ENCODE measurements around the gene PSMC6.
"Not testable (repeated sequence)": the region's sequence is repeated elsewhere in the genome, so short reads cannot be mapped to it uniquely, and the experiment has no call there.

PSMC6 gene

DNA sequence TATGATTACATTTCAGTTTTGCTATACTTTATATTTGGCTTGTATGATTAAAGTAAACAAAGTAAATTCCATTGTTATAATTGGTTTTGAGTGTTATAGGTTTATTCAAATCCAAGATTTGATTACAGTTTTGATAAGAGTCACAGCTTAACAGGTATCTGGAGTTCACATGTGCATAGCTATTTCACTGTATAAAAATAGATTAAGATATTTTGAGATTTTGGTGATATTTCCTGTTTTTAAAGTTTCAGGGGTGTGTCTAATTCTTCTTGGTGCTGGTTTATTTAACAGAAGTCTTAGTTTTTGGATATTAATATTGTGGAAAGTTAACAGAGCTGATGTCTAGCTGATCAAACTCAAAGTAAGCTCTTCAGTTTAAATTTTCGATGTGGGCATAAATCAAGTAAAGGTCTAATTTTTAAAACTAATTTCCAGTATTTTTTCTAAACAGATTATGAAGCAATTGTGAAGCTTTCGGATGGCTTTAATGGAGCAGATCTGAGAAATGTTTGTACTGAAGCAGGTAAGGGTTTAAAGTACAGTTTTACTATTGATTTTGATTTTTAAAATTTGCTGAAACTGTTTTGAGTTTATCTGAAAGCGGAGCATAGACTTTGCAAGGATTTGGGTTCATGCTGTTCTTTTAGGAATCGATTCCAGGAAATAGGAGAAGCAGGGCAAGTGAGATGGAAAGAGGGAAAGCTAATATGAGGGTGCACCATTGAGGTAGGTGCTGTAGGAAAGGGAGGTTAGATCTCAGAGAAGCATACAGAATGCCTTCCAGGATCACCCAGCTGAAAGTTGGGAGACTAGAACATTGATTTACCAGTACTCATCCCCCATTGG lies 16.7 kb downstream of the PSMC6 start:
- Histone ChIP-seq H3K4me3 (ENCODE audit: insufficient read length, low read depth) (no peak overlapping the region), H3K27me3 (ENCODE audit: insufficient read depth, insufficient read length) (no peaks in the 10 kb centered on the region), H3K9ac (ENCODE audit: insufficient read length, low read depth) (no peak overlapping the region), H3K36me3 (ENCODE audit: insufficient read depth, insufficient read length, low read length) (peaks cover 82% of the 10 kb centered on the region), H3K4me1 (ENCODE audit: insufficient read depth, insufficient read length) (no peaks in the 10 kb centered on the region), H3K9me3 (ENCODE audit: insufficient read depth, low read length) (no peaks in the 10 kb centered on the region)
- TF ChIP-seq SUZ12 (IDR thresholded peaks at IDR 0.05; ENCODE audit: extremely low read depth, insufficient read depth, insufficient read length) (no peak), YY1 (IDR thresholded peaks at IDR 0.05; ENCODE audit: insufficient read depth, insufficient read length) (no peak), ZNF274 (IDR thresholded peaks at IDR 0.05; ENCODE audit: low read depth, low read length) (no peak)
- no peak for DNase-seq (ENCODE audit: low read depth, low spot score)

DNA sequence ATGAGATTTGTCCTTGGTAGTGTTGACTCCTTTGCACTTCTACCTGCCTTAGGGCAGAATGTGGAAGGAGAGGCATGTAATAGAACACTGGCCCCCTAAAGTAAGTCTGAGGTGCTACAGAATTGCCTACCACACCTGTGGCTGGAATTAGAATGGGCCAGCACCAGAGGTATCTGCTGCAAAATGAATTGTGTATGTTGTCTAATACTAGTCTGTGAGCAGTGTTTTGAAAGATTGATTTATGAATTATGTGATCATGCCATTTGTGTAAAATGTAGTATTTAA lies 17.3 kb downstream of the PSMC6 start:
- peaks cover 79% of the 10 kb centered on the region for H3K36me3 ChIP-seq (ENCODE audit: insufficient read depth, insufficient read length, low read length)
- TF ChIP-seq SUZ12 (IDR thresholded peaks at IDR 0.05; ENCODE audit: extremely low read depth, insufficient read depth, insufficient read length), result no peak
- no peak for TF ChIP-seq ZNF274 (IDR thresholded peaks at IDR 0.05; ENCODE audit: low read depth, low read length)
- TF ChIP-seq YY1 (IDR thresholded peaks at IDR 0.05; ENCODE audit: insufficient read depth, insufficient read length), result no peak
- H3K9me3 ChIP-seq (ENCODE audit: insufficient read depth, low read length), result no peaks in the 10 kb centered on the region
- H3K9ac ChIP-seq (ENCODE audit: insufficient read length, low read depth), result no peak overlapping the region
- H3K27me3 ChIP-seq (ENCODE audit: insufficient read depth, insufficient read length), result no peaks in the 10 kb centered on the region
- no peak overlapping the region for H3K4me3 ChIP-seq (ENCODE audit: insufficient read length, low read depth)
- no peaks in the 10 kb centered on the region for H3K4me1 ChIP-seq (ENCODE audit: insufficient read depth, insufficient read length)
- DNase-seq (ENCODE audit: low read depth, low spot score), result no peak

DNA sequence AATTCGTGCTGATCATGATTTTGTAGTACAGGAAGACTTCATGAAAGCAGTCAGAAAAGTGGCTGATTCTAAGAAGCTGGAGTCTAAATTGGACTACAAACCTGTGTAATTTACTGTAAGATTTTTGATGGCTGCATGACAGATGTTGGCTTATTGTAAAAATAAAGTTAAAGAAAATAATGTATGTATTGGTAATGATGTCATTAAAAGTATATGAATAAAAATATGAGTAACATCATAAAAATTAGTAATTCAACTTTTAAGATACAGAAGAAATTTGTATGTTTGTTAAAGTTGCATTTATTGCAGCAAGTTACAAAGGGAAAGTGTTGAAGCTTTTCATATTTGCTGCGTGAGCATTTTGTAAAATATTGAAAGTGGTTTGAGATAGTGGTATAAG lies 20.5 kb downstream of the PSMC6 start:
- H3K9me3 ChIP-seq (ENCODE audit: insufficient read depth, low read length); DNase-seq (ENCODE audit: low read depth, low spot score); H3K27me3 ChIP-seq (ENCODE audit: insufficient read depth, insufficient read length); H3K4me1 ChIP-seq (ENCODE audit: insufficient read depth, insufficient read length); H3K4me3 ChIP-seq (ENCODE audit: insufficient read length, low read depth); H3K9ac ChIP-seq (ENCODE audit: insufficient read length, low read depth): not testable (repeated sequence)
- H3K36me3 ChIP-seq (ENCODE audit: insufficient read depth, insufficient read length, low read length), result peaks cover 49% of the 10 kb centered on the region

DNA sequence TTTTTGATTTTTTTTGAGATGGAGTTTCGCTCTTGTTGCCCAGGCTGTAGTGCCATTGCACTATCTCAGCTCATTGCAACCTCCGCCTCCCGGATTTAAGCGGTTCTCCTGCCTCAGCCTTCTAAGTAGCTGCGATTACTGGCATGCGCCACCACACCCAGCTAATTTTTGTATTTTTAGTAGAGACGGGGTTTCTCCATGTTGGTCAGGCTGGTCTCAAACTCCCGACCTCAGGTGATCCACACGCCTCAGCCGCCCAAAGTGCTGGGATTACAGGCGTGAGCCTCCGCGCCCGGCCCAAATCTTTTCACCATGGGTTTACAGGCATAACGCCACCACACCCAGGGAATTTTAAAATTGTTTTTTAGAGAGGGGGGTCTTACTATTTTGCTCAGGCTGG lies 22.0 kb downstream of the PSMC6 start:
- DNase-seq (ENCODE audit: low read depth, low spot score); H3K4me1 ChIP-seq (ENCODE audit: insufficient read depth, insufficient read length); H3K27me3 ChIP-seq (ENCODE audit: insufficient read depth, insufficient read length); H3K4me3 ChIP-seq (ENCODE audit: insufficient read length, low read depth); H3K9me3 ChIP-seq (ENCODE audit: insufficient read depth, low read length); H3K9ac ChIP-seq (ENCODE audit: insufficient read length, low read depth): not testable (repeated sequence)
- H3K36me3 ChIP-seq (ENCODE audit: insufficient read depth, insufficient read length, low read length), result peaks cover 49% of the 10 kb centered on the region

DNA sequence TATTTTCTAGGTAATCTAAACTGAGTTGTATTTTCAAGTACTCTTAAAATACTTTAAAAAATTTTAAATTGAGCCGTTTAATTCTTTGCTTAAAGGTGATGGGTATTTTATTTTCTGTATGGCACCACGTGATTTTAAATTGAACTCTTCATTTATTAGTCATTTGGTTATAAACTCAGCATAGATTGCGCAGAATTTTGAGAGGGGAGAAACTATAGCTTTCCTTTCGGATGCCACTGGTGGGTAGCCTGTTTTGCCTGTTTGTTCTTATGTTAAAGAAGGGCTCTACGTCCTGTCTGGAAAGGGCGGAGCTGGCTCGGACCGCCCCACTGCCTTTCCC lies 22.6 kb downstream of the PSMC6 start:
- Histone ChIP-seq H3K27me3 (ENCODE audit: insufficient read depth, insufficient read length) (no peaks in the 10 kb centered on the region), H3K9ac (ENCODE audit: insufficient read length, low read depth) (no peak overlapping the region), H3K36me3 (ENCODE audit: insufficient read depth, insufficient read length, low read length) (peaks cover 46% of the 10 kb centered on the region), H3K4me3 (ENCODE audit: insufficient read length, low read depth) (no peak overlapping the region), H3K4me1 (ENCODE audit: insufficient read depth, insufficient read length) (no peaks in the 10 kb centered on the region), H3K9me3 (ENCODE audit: insufficient read depth, low read length) (no peaks in the 10 kb centered on the region)
- TF ChIP-seq YY1 (IDR thresholded peaks at IDR 0.05; ENCODE audit: insufficient read depth, insufficient read length) (no peak), SUZ12 (IDR thresholded peaks at IDR 0.05; ENCODE audit: extremely low read depth, insufficient read depth, insufficient read length) (no peak), ZNF274 (IDR thresholded peaks at IDR 0.05; ENCODE audit: low read depth, low read length) (no peak)
- DNase-seq (ENCODE audit: low read depth, low spot score), result no peak

DNA sequence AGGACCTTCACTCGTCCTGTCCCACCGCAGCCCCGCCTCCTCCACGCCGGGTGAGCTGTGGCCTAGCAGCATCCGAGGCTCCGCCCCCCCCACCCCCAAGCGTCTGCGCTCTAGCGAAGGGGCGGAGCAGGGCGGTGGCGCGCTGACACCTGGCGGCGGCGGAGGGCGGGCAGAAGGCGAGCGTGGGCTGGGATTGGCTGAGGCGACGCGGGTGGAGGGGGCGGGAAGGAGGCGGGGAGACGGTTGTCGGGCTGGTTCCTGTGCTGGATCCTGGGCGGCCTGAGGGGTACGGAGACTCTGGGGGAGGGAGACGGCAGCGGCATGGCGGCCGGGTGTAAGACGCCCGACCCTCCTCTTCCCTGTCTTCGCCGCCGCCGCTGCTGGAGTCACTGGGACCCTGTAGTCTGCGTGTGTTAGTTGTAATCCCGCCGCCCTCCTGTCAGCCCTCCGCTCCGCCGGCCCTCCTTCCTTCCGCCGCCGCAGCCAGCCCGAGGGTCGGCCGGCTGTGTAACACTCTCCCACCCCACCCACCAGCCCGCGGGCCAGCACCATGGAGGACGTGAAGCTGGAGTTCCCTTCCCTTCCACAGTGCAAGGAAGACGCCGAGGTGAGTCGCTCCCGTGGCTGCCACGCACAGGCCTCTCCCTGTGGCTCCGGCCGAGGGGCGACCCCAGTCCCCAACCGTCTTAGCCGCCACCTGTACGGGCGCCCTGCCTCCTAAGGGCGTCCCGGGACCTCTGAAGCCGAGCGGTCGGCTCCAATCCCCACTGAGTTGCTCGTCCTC lies 23.1 kb downstream of the PSMC6 start, which contains the start of gene STYX:
Gene STYX, plus strand, starts transcription at position 242 of the 784 bp plus-strand sequence. Its CDS starts 309 bp downstream, at position 551.
- TF ChIP-seq SUZ12 (IDR thresholded peaks at IDR 0.05; ENCODE audit: extremely low read depth, insufficient read depth, insufficient read length), result no peak
- TF ChIP-seq YY1 (IDR thresholded peaks at IDR 0.05; ENCODE audit: insufficient read depth, insufficient read length), result no peak
- TF ChIP-seq ZNF274 (IDR thresholded peaks at IDR 0.05; ENCODE audit: low read depth, low read length), result no peak
- Histone ChIP-seq H3K9ac (ENCODE audit: insufficient read length, low read depth) (peak within 1 kb of the TSS; percentile 96), H3K4me3 (ENCODE audit: insufficient read length, low read depth) (peak within 1 kb of the TSS; percentile 92)

DNA sequence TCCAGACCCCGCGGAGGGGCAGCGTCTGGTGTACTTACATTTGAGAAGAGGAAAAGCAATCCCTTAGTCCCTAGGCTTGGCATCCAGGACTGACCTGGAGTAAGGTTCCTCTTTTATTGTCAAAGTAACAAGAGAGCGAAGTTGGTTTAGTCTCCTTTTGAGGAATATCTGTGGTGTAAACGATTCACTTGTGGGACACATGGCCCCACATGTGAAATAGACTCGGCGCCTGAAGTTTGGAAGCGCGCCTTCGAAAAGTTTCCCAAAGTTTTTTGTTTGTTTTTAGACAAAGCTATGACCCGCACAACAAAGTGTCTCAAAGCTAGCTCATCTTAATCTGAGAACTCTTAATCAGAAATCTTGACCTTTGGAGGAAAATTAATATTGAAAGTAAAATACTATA lies 23.7 kb downstream of the PSMC6 start:
- H3K9me3 ChIP-seq (ENCODE audit: insufficient read depth, low read length), result no peaks in the 10 kb centered on the region
- H3K27me3 ChIP-seq (ENCODE audit: insufficient read depth, insufficient read length), result no peaks in the 10 kb centered on the region
- peaks cover 38% of the 10 kb centered on the region for H3K36me3 ChIP-seq (ENCODE audit: insufficient read depth, insufficient read length, low read length)
- H3K4me1 ChIP-seq (ENCODE audit: insufficient read depth, insufficient read length), result no peaks in the 10 kb centered on the region
- H3K4me3 ChIP-seq (ENCODE audit: insufficient read length, low read depth), result peak overlapping the region; percentile 92
- H3K9ac ChIP-seq (ENCODE audit: insufficient read length, low read depth), result peak overlapping the region; percentile 96
- TF ChIP-seq SUZ12 (IDR thresholded peaks at IDR 0.05; ENCODE audit: extremely low read depth, insufficient read depth, insufficient read length), result no peak
- no peak for TF ChIP-seq ZNF274 (IDR thresholded peaks at IDR 0.05; ENCODE audit: low read depth, low read length)
- no peak for TF ChIP-seq YY1 (IDR thresholded peaks at IDR 0.05; ENCODE audit: insufficient read depth, insufficient read length)
- DNase-seq (ENCODE audit: low read depth, low spot score), result no peak

More for the DNA sequence above, 23.1 kb downstream of the PSMC6 start, which contains the start of gene STYX:
- H3K4me1 ChIP-seq (ENCODE audit: insufficient read depth, insufficient read length), result no peaks in the 10 kb centered on the region
- no peaks in the 10 kb centered on the region for H3K27me3 ChIP-seq (ENCODE audit: insufficient read depth, insufficient read length)
- peaks cover 43% of the 10 kb centered on the region for H3K36me3 ChIP-seq (ENCODE audit: insufficient read depth, insufficient read length, low read length)
- peak; percentile 97 for DNase-seq (ENCODE audit: low read depth, low spot score)
- H3K9me3 ChIP-seq (ENCODE audit: insufficient read depth, low read length), result no peaks in the 10 kb centered on the region
